GM13977 (cell line): ENCODE measurements around the gene SSNA1.
"Not testable (repeated sequence)": the region's sequence is repeated elsewhere in the genome, so short reads cannot be mapped to it uniquely, and the experiment has no call there.

ENCODE experiments used
- DNase-seq: peaks from one replicate; pipeline ENCODE4 v3.0.0; 2012; ENCODE audit warnings: low spot score
- in situ Hi-C: fragments of 300-500 bp; cut with MboI; formaldehyde crosslinking; loops from one replicate; pipeline ENCODE4 v1.12.0; 2022; ENCODE audit warnings: low sequenced_read_pairs, low pct_unique_long_range_greater_than_20kb, mixed read lengths, inconsistent platforms; ENCODE audit not compliant: unreplicated experiment
- TF ChIP-seq, protein P1 (sequence below): IDR thresholded peaks from 2 replicates; pipeline ENCODE4 v1.5.1; 2012; ENCODE audit warnings: mild to moderate bottlenecking, control low read depth; ENCODE audit not compliant: insufficient read depth; ENCODE audit errors: extremely low read depth, missing control alignments

Gene SSNA1

GRCh38 chr9:137234758-137235423 is 46.4 kb downstream of the SSNA1 start:
- TF ChIP-seq, protein P1, sequence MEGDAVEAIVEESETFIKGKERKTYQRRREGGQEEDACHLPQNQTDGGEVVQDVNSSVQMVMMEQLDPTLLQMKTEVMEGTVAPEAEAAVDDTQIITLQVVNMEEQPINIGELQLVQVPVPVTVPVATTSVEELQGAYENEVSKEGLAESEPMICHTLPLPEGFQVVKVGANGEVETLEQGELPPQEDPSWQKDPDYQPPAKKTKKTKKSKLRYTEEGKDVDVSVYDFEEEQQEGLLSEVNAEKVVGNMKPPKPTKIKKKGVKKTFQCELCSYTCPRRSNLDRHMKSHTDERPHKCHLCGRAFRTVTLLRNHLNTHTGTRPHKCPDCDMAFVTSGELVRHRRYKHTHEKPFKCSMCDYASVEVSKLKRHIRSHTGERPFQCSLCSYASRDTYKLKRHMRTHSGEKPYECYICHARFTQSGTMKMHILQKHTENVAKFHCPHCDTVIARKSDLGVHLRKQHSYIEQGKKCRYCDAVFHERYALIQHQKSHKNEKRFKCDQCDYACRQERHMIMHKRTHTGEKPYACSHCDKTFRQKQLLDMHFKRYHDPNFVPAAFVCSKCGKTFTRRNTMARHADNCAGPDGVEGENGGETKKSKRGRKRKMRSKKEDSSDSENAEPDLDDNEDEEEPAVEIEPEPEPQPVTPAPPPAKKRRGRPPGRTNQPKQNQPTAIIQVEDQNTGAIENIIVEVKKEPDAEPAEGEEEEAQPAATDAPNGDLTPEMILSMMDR, result no peak
- in situ Hi-C loops, result no loop called here
- no peak for DNase-seq

DNA sequence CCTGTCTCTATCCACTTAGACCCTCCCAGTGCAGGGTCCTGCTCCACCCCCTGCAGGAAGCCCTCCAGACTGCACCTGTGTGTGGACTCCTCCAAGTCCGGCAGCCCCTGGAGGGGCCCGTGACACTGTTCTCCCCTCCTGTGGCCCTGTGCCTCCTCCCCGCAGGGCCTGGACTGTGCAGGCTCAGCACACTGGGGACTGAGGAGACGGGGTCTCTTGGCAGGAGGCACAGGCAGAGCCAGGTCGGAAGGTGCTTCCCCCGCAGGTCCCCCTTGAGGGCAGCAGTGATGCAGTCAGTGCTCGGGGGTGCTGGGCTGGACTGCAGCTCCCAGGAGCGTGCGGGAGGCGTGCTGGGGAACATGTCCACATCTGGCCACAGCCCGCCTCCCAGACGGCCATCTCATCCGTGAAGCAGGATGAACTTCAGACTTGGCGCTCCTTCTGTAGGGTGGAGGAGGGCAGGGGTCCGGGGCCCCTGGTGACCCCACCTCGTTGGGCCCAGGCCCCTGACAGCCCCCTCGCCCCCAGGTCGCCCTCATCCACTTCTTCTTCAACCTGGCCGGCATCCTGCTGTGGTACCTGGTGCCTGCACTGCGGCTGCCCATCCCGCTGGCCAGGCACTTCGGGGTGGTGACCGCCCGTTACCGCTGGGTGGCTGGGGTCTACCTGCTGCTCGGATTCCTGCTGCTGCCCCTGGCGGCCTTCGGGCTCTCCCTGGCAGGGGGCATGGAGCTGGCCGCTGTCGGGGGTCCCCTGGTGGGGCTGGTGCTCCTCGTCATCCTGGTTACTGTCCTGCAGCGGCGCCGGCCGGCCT is 47.2 kb downstream of the SSNA1 start:
- in situ Hi-C loops, result no loop called here
- TF ChIP-seq, protein P1, result no peak
- no peak for DNase-seq

DNA sequence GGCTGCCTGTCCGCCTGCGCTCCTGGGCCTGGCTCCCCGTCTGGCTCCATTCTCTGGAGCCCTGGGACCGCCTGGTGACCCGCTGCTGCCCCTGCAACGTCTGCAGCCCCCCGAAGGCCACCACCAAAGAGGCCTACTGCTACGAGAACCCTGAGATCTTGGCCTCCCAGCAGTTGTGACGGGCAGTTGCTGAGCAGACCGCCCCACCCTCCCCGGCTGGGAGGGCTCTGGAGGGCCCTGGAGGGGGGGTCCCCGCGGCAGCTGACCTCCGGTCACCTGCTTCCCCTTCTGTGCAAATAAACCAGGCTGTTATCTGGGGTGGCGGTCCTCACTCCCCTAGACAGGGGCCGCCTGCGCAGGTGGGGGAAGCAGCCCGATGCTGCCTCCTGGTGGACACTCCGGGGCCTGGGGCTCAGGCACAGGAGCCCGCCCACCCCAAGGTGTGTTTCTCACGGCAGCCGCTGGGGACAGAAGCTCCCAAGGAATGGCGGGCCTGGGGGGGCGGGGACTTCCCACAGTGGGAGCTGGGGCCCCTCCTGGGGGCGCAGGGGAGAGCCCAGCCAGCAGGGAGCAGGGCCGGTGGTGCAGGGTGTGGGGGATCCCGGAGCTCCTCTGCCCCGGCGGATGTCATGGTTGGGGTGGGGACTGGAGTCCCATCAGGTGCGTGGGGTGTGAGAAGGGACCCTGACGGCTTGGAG is 47.9 kb downstream of the SSNA1 start:
- TF ChIP-seq, protein P1, result peak; percentile 99
- DNase-seq, result peak; percentile 98
- in situ Hi-C loops, result no loop called here

DNA sequence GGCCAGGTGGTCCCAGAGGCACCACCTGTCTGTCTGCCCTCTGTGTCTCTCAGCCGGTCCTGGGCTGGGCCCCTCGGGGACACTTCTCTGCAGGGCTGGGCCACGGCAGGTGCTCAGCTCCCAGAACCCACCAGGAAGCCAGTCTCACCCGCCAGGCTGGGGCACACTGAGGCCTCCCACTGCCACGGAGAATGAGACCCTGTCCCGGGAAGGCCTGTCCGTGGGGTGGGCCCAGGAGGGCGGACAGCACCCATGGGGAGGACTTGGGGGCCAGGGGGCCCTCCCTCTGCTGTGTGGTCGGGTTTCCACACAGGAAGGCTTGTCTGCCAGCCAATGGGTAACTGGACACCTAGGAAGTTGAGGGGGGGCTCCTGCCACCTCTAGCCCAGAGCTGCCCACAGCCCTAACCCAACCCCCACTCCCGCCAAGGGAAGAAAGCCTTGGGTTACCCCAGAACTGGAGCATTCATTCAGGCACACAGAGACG is 48.5 kb downstream of the SSNA1 start:
- in situ Hi-C loops, result no loop called here
- TF ChIP-seq, protein P1, result no peak
- DNase-seq, result no peak

DNA sequence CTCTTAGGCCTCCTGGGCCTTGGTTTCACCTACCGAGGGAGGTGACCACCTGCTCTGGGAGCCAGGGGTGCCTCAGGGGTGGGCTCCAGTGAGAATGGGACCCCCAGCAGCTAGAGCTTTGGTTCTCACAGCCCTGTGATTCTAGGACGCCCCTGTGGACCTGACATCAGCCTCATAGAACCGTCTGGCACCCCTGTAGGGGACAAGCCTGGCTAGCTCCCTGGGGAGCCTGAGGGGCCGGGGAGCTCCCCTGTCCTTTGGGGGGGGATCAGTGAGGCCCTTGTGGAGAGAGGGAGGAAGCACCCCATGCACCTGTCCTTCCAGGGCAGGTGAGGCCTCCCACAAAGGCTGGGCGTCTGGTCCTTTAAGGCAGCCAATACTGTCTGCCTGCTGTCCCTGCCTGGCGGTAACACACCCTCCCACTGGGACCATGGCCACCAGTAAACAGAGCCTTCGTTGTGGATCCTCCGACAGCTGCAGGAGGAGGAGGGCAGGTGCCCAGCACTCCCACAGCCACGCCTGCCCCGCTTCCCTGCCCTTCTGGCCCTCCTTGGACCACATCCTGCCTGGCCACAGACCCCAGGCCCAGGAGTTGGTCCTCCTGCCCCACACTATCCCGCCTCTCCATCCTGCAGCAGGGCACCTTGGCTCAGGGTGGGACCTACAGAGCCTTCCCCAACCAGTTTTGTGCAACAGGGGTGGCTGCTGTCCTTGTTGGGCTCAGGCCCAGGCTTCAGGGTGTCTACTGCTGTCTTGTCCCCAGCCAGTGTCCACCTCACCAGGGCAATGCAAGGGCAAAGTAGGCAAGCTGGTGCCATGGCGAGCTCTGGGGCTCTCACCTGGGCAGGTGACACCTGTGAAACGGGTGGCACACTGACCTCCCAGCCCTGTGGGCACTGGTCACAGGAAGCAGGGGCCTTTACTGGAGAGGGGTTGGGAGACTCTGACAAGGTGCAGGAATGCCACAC is 49.6 kb downstream of the SSNA1 start:
- TF ChIP-seq, protein P1, result no peak
- no peak for DNase-seq

DNA sequence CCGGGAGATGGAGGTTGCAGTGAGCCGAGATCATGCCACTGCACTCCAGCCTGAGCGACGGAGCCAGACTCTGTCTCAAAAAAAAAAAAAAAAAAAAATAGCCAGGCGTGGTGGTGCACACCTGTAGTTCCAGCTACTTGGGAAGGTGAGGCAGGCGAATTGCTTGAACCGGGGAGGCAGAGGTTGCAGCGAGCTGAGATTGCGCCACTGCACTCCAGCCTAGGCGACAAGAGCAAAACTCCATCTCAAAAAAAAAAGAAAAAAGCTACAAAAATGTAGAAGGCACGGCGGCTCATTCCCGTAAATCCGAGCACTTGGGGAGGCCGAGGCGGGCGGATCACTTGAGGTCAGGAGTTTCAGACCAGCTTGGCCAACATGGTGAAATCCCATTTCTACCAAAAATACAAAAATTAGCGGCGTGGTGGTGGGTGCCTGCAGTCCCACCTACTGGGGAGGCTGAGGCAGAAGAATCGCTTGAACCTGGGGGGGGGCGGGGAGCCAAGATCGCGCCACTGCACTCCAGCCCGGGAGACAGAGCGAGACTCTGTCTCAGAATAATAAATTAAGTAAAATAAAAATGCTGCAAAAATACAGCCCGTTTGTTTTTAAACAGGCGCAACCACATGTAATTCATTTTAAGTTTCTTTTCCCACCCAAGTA is 51.2 kb downstream of the SSNA1 start:
- DNase-seq, in situ Hi-C loops: not testable (repeated sequence)

More for the DNA sequence above, 49.6 kb downstream of the SSNA1 start:
- in situ Hi-C loops, result no loop called here
